Activated CD8-positive, alpha-beta T cell treated with anti-CD3 and anti-CD28 coated beads for 36 hours (primary cell): ENCODE measurements around the gene NEK5. TPM values are rescaled to one million over a fixed set of nuclear protein-coding genes. Genes with fewer than 3 reads are reported as not detected.

Experiments
- total RNA-seq, 2 experiments: library from RNA; stranded (reverse); gene quantifications; one replicate each; pipeline ENCODE4 v1.2.3, GENCODE V29; 2021

Gene NEK5
- total RNA-seq, 2 experiments from 2014 or later, result 0.11 to 0.16 TPM

Other genes with a start within 250 kb of the NEK5 start
- gene ATP7B, start 117.6 kb downstream of the NEK5 start, total RNA-seq, result 1 to 10 TPM; 1.1 TPM
- 10 to 100 TPM; 21.0 to 22.6 TPM for gene ALG11, start 116.7 kb downstream of the NEK5 start, total RNA-seq
- gene UTP14C, start 104.4 kb downstream of the NEK5 start, total RNA-seq, result 1 to 10 TPM; 7.2 to 7.3 TPM
- gene NEK3, start 30.5 kb upstream of the NEK5 start, total RNA-seq, result 1 to 10 TPM; 1.5 to 1.9 TPM